SU-DHL-6 (cell line): ENCODE data around the gene KIF5C.

Experiments used
- EZH2phosphoT487 ChIP-seq: fragments of 200-600 bp; sonication (generic), shearing (Covaris generic); conservative IDR thresholded peaks from 2 replicates; pipeline ENCODE4 v1.6.1; 2018; ENCODE audit warnings: mild to moderate bottlenecking, antibody characterized with exemption, low read length, moderate library complexity, mixed read lengths
- TF ChIP-seq, protein P1 (sequence below): fragments of 200-600 bp; sonication (generic); IDR thresholded peaks from one replicate; pipeline ENCODE4 v1.5.1; 2017; ENCODE audit warnings: antibody characterized with exemption, mild to moderate bottlenecking, low read length, moderate library complexity; ENCODE audit not compliant: insufficient read depth, poor library complexity, severe bottlenecking

DNA sequence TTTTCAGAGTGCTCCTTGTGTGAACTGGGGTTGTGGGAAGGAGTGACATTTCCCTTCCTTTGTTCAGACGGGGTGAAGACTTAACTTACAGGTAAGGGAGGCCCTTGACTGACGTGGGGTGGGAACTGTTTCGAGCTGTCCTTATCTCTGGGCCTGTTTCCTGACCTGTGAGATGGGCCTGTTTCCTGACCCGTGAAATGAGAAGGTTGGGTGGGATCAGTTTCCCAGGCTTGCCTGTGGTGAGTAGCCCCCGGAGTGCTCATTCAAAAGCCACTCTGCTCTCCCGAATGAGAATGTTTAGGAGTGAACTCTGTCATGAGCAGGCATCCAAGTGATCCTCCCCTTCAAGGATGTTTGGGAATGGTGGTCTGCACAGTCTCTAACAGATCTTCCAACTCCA, 159.4 kb downstream of the KIF5C start:
- TF ChIP-seq, protein P1, sequence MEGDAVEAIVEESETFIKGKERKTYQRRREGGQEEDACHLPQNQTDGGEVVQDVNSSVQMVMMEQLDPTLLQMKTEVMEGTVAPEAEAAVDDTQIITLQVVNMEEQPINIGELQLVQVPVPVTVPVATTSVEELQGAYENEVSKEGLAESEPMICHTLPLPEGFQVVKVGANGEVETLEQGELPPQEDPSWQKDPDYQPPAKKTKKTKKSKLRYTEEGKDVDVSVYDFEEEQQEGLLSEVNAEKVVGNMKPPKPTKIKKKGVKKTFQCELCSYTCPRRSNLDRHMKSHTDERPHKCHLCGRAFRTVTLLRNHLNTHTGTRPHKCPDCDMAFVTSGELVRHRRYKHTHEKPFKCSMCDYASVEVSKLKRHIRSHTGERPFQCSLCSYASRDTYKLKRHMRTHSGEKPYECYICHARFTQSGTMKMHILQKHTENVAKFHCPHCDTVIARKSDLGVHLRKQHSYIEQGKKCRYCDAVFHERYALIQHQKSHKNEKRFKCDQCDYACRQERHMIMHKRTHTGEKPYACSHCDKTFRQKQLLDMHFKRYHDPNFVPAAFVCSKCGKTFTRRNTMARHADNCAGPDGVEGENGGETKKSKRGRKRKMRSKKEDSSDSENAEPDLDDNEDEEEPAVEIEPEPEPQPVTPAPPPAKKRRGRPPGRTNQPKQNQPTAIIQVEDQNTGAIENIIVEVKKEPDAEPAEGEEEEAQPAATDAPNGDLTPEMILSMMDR, result no peak
- no peak for TF ChIP-seq EZH2phosphoT487
